Brain microvascular endothelial cell (primary cell): Measurements from ENCODE around the gene ZIC2.

Experiments used
- DNase-seq: peaks from one replicate; pipeline ENCODE4 v3.0.0-alpha.2; 2020
- H3K27ac ChIP-seq: fragments of 250-450 bp; sonication (Bioruptor Pico); 2 replicates; pipeline ENCODE4 v1.5.1; 2020; ENCODE audit warnings: mild to moderate bottlenecking, moderate library complexity
- H3K27me3 ChIP-seq: fragments of 250-450 bp; sonication (Bioruptor Pico); replicated peaks from 2 replicates; pipeline ENCODE4 v1.5.1; 2020; ENCODE audit warnings: mild to moderate bottlenecking
- H3K36me3 ChIP-seq: fragments of 250-450 bp; sonication (Bioruptor Pico); replicated peaks from 2 replicates; pipeline ENCODE4 v1.5.1; 2020; ENCODE audit warnings: mild to moderate bottlenecking
- H3K4me3 ChIP-seq: 2 replicates; pipeline ENCODE4 v1.5.1; 2011; ENCODE audit warnings: low read depth, mild to moderate bottlenecking, control low read depth, low read length, moderate library complexity
- CTCF ChIP-seq: IDR thresholded peaks from 2 replicates; pipeline ENCODE4 v1.5.1; 2011; ENCODE audit warnings: low read depth, mild to moderate bottlenecking, moderate library complexity, low read length, control low read depth, inconsistent platforms; ENCODE audit errors: missing control alignments
- in situ Hi-C: cut with HindIII; loops from 2 replicates; pipeline ENCODE4 v1.10.0; 2017; ENCODE audit warnings: low sequenced_read_pairs, low pct_ligation_motif_present

Gene ZIC2

DNA sequence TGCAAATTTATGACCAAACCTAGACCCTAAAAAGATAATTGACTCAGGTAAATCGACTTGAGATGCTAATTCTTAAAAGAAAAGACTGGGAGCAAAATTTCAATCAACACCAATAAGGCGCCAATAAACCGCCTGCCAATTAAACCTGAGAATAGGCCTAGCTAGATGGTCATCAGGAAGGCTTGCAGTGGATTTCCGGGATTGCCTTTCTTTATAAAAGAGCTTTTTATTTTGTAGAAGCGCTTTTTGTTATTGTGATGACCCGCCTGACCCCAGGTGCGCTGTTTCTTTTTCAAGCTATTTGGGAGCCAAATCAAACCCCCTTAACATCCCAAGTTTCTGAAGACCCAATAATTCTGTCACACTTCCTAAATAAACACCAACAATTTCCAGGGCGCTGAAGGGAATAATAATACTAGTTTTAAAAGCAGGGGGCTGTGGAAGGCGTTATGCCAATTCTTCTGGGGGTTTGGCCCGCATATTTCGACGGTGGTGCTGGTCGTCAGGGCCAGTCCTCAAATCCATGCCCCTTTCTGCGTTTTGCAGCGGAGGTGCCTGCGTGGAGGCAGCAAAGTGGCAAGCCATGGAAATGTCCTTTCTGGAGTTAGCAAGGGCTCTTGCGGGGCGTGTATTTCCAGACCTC lies 7.2 kb upstream of the ZIC2 start:
- Histone ChIP-seq H3K4me3 (no peak overlapping the region), H3K27me3 (peaks cover 16% of the 10 kb centered on the region), H3K36me3 (no peaks in the 10 kb centered on the region), H3K27ac (no peak overlapping the region)
- DNase-seq, result no peak
- in situ Hi-C loops, result no loop called here
- TF ChIP-seq CTCF, result no peak

GRCh38 chr13:99974939-99975561 lies 6.5 kb upstream of the ZIC2 start:
- H3K27ac ChIP-seq, result no peak overlapping the region
- no peaks in the 10 kb centered on the region for H3K36me3 ChIP-seq
- in situ Hi-C loops, result no loop called here
- no peak for DNase-seq
- peaks cover 16% of the 10 kb centered on the region for H3K27me3 ChIP-seq
- no peak for TF ChIP-seq CTCF
- no peak overlapping the region for H3K4me3 ChIP-seq

GRCh38 chr13:99975626-99976025 lies 6.0 kb upstream of the ZIC2 start:
- in situ Hi-C loops, result no loop called here
- no peak for DNase-seq
- no peak for TF ChIP-seq CTCF
- Histone ChIP-seq H3K4me3 (no peak overlapping the region), H3K27me3 (peaks cover 16% of the 10 kb centered on the region), H3K27ac (no peak overlapping the region), H3K36me3 (no peaks in the 10 kb centered on the region)

- Histone ChIP-seq H3K27me3 (peaks cover 16% of the 10 kb centered on the region), H3K27ac (no peak overlapping the region), H3K4me3 (no peak overlapping the region), H3K36me3 (no peaks in the 10 kb centered on the region)
- TF ChIP-seq CTCF, result no peak
- in situ Hi-C loops, result no loop called here
- no peak for DNase-seq
These were observed 5.0 kb upstream of the ZIC2 start for GRCh38 chr13:99976575-99976974.

DNA sequence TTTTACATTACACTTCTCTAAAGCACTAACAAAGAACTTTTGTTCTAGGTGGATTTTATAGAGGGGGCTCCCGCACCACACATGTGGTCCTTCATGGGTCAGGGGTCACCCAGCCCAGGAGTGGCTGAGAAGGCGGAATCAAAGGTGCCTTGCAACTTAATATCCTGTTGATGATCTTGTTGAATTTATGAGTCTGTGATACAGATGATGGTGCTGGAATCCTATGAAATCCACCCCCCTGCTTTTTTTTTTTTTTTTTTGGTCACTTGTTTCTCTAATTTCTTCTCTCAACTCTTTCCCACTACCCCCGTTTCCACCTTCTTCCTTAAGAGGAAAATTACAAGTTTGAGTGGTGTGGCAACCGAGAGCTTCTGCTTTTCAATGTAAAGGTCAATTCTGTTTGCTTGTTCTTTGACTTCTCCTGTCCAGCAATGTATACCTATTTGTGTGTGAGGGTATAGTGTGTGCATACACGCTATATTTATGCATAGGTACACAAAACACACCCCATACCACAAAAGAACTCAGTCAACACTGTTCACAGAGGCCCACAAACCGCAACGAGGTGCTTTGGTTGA lies 4.2 kb upstream of the ZIC2 start:
- no peak for TF ChIP-seq CTCF
- Histone ChIP-seq H3K27me3 (peaks cover 8% of the 10 kb centered on the region), H3K27ac (no peak overlapping the region), H3K36me3 (no peaks in the 10 kb centered on the region), H3K4me3 (no peak overlapping the region)
- in situ Hi-C loops, result no loop called here
- DNase-seq, result no peak
